SK-N-SH treated with all-trans-retinoic acid at 6 μM for 48 hours (cell line): ENCODE measurements around the gene SEMA5A.
A peak's percentile ranks its signal among the peaks of the same experiment; 100 is the strongest.

Experiments
- ATAC-seq: fragments of 200-7000 bp; cut with Tn5 transposase; 3 replicates; pipeline ENCODE4 v1.9.1; 2020; ENCODE audit warnings: mild to moderate bottlenecking, moderate library complexity
- ARNTL ChIP-seq: fragments of 450-650 bp; formaldehyde crosslinking; IDR thresholded peaks from 2 replicates; pipeline ENCODE4 v1.5.0; 2020; ENCODE audit warnings: low read depth, mild to moderate bottlenecking, moderate library complexity, borderline replicate concordance
- BACH2 ChIP-seq: fragments of 250-450 bp; sonication (Bioruptor Pico); IDR thresholded peaks from 2 replicates; pipeline ENCODE4 v1.9.0; 2021; ENCODE audit warnings: mild to moderate bottlenecking, borderline replicate concordance
- GLIS3 ChIP-seq: fragments of 250-450 bp; sonication (Bioruptor Pico); IDR thresholded peaks from 2 replicates; pipeline ENCODE4 v1.5.0; 2020; ENCODE audit warnings: mild to moderate bottlenecking, moderate library complexity
- ISL1 ChIP-seq: fragments of 250-450 bp; sonication (Bioruptor Pico); IDR thresholded peaks from 2 replicates; pipeline ENCODE4 v2.1.2; 2022; ENCODE audit warnings: mild to moderate bottlenecking, moderate library complexity
- OSR1 ChIP-seq: fragments of 250-450 bp; sonication (Bioruptor Pico); IDR thresholded peaks from 2 replicates; pipeline ENCODE4 v1.8.0; 2022; ENCODE audit warnings: moderate library complexity, mild to moderate bottlenecking, inconsistent platforms
- PATZ1 ChIP-seq: fragments of 250-450 bp; sonication (Bioruptor Pico); IDR thresholded peaks from 2 replicates; pipeline ENCODE4 v1.8.0; 2020; ENCODE audit warnings: mild to moderate bottlenecking, moderate library complexity, borderline replicate concordance
- PPARA ChIP-seq: fragments of 250-450 bp; sonication (Bioruptor Pico); IDR thresholded peaks from 2 replicates; pipeline ENCODE4 v1.5.0; 2020; ENCODE audit warnings: mild to moderate bottlenecking, borderline replicate concordance
- RARB ChIP-seq: fragments of 250-450 bp; sonication (Bioruptor Pico); IDR thresholded peaks from 2 replicates; pipeline ENCODE4 v1.8.0; 2021; ENCODE audit warnings: mild to moderate bottlenecking, moderate library complexity
- TCF4 ChIP-seq: fragments of 250-450 bp; sonication (Bioruptor Pico); IDR thresholded peaks from 2 replicates; pipeline ENCODE4 v1.8.0; 2021; ENCODE audit warnings: mild to moderate bottlenecking, moderate library complexity, borderline replicate concordance
- TOX ChIP-seq: fragments of 250-450 bp; sonication (Bioruptor Pico); IDR thresholded peaks from 2 replicates; pipeline ENCODE4 v1.8.0; 2021; ENCODE audit warnings: mild to moderate bottlenecking, moderate library complexity, borderline replicate concordance
- ZC3H10 ChIP-seq: fragments of 250-450 bp; sonication (Bioruptor Pico); IDR thresholded peaks from 2 replicates; pipeline ENCODE4 v1.5.1; 2021; ENCODE audit warnings: mild to moderate bottlenecking, moderate library complexity
- ZFP3 ChIP-seq: fragments of 250-450 bp; sonication (Bioruptor Pico); IDR thresholded peaks from 2 replicates; pipeline ENCODE4 v1.5.0; 2020; ENCODE audit warnings: mild to moderate bottlenecking, moderate library complexity
- ZFP30 ChIP-seq: fragments of 450-650 bp; formaldehyde crosslinking; IDR thresholded peaks from 2 replicates; pipeline ENCODE4 v1.5.0; 2022; ENCODE audit warnings: mild to moderate bottlenecking, moderate library complexity
- ZNF565 ChIP-seq: fragments of 450-650 bp; formaldehyde crosslinking; conservative IDR thresholded peaks from 2 replicates; pipeline ENCODE4 v1.5.0; 2020; ENCODE audit warnings: low read depth, mild to moderate bottlenecking, moderate library complexity
- ZNF70 ChIP-seq: fragments of 450-650 bp; formaldehyde crosslinking; IDR thresholded peaks from 2 replicates; pipeline ENCODE4 v1.5.0; 2020; ENCODE audit warnings: mild to moderate bottlenecking, moderate library complexity
- ZNF8 ChIP-seq: fragments of 450-650 bp; formaldehyde crosslinking; IDR thresholded peaks from 2 replicates; pipeline ENCODE4 v1.5.0; 2020; ENCODE audit warnings: mild to moderate bottlenecking, moderate library complexity
- TF ChIP-seq, protein P1 (sequence below): fragments of 250-450 bp; sonication (Bioruptor Pico); IDR thresholded peaks from 2 replicates; pipeline ENCODE4 v1.5.1; 2020; ENCODE audit warnings: low read depth, mild to moderate bottlenecking, moderate library complexity
- TF ChIP-seq, protein P2 (sequence below): fragments of 250-450 bp; sonication (Bioruptor Pico); IDR thresholded peaks from 2 replicates; pipeline ENCODE4 v1.5.1; 2021; ENCODE audit warnings: mild to moderate bottlenecking, moderate library complexity
- TF ChIP-seq, protein P3 (sequence below): fragments of 250-450 bp; sonication (Bioruptor Pico); IDR thresholded peaks from 2 replicates; pipeline ENCODE4 v1.8.0; 2021; ENCODE audit warnings: low read depth, mild to moderate bottlenecking, moderate library complexity, borderline replicate concordance

The SEMA5A gene

DNA sequence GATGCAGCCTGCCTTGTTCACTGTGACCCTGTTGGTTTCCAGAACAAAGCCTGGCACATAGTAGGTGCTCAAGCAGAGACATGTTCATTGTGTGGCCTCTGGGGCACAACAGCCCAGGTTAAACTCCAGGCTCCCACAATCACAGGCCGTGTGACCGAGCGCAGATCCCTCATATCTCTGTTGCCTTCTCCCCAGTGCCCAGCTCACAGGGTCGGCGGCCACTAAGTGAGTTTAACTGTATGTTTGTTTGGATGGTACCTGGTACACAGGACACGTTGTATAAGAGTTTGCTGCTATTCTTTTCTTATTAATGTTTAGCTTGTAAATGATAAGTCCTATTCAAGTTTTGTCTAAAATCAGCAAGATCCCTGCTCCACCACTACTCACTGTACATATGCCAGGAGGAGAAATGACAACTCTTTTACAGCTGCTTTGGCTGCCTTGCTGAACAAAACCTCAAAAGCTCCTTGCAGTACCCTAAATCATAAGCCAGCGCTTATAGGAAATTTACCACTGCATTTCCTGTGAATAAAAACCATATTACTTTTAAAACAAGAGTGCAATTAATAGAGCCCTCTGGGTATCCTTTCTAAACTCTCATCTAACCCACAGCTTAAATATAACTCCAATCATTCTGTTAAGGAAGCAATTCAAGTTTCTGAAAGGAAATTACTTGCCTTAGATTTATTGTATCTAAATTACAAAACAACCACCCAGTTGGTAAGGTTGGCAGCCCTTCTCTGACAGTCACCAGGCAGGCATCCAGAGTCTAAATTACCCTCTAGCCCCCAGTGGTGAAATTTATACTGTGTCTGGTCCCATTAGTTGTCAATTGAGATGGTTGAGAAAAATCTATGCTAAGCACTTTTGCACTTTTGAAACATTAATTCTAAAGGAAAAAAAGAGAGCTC lies 379.4 kb downstream of the SEMA5A start:
- peak; percentile 87 for ATAC-seq
- TF ChIP-seq ISL1: peak; percentile 32; the same call in 1 of the 2 replicates
- TF ChIP-seq RARB (CRISPR knock-in tag): no peak
- TF ChIP-seq, all 23 proteins: peak for 1

DNA sequence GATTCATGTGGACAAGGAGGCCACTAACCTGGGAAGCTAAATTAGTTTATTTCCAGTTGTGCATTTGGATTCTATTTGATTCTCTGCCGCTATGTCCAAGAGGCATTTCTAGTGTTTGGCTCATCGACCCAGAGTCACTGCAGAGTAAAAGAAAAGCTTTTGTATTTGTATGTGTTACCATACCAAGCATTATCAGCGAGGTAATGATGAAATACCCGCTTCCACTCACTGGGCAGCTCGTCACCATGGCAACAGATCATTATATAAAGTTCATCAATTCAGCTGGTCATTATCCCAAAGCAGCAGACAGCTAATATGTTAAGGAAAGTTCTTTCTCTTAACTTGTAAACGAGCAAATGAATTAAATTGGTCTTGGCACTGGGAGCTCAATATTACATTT lies 380.3 kb downstream of the SEMA5A start:
- TF ChIP-seq, protein P1, sequence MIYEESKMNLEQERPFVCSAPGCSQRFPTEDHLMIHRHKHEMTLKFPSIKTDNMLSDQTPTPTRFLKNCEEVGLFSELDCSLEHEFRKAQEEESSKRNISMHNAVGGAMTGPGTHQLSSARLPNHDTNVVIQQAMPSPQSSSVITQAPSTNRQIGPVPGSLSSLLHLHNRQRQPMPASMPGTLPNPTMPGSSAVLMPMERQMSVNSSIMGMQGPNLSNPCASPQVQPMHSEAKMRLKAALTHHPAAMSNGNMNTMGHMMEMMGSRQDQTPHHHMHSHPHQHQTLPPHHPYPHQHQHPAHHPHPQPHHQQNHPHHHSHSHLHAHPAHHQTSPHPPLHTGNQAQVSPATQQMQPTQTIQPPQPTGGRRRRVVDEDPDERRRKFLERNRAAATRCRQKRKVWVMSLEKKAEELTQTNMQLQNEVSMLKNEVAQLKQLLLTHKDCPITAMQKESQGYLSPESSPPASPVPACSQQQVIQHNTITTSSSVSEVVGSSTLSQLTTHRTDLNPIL (CRISPR knock-in tag): no peak
- TF ChIP-seq, protein P2, sequence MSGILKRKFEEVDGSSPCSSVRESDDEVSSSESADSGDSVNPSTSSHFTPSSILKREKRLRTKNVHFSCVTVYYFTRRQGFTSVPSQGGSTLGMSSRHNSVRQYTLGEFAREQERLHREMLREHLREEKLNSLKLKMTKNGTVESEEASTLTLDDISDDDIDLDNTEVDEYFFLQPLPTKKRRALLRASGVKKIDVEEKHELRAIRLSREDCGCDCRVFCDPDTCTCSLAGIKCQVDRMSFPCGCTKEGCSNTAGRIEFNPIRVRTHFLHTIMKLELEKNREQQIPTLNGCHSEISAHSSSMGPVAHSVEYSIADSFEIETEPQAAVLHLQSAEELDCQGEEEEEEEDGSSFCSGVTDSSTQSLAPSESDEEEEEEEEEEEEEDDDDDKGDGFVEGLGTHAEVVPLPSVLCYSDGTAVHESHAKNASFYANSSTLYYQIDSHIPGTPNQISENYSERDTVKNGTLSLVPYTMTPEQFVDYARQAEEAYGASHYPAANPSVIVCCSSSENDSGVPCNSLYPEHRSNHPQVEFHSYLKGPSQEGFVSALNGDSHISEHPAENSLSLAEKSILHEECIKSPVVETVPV (CRISPR knock-in tag): no peak
- TF ChIP-seq ISL1 (no peak), ZFP30 (CRISPR knock-in tag) (no peak), TOX (no peak), OSR1 (CRISPR knock-in tag) (no peak), ZNF565 (CRISPR knock-in tag) (no peak), ZNF8 (no peak), PPARA (CRISPR knock-in tag) (no peak), ZFP3 (CRISPR knock-in tag) (no peak), GLIS3 (CRISPR knock-in tag) (no peak), ZC3H10 (CRISPR knock-in tag) (no peak), ARNTL (no peak)
- no peak for ATAC-seq

DNA sequence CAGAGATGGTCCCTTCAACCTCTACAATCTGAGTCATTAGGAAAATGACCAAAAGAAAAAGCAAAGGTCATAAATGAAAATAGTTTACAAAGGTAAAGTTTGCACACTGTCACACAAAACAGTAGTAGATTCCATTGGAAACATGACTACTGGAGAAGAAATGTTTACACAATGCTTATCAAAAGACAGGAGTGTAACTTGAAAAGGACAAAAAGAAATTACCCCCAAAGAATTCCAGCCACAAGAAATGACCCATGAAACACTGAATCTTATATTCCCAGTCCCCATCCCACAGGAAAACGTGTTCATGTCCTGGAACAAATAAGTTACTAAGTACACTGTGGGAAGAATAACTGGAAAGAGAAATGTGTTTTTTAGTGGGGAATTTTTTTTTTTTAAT lies 385.1 kb downstream of the SEMA5A start:
- ATAC-seq: no peak
- TF ChIP-seq ZNF8: no peak
- TF ChIP-seq OSR1 (CRISPR knock-in tag): no peak
- TF ChIP-seq GLIS3 (CRISPR knock-in tag): no peak
- TF ChIP-seq RARB (CRISPR knock-in tag): no peak
- no peak for TF ChIP-seq ISL1
- no peak for TF ChIP-seq ZNF565 (CRISPR knock-in tag)
- TF ChIP-seq, protein P3, sequence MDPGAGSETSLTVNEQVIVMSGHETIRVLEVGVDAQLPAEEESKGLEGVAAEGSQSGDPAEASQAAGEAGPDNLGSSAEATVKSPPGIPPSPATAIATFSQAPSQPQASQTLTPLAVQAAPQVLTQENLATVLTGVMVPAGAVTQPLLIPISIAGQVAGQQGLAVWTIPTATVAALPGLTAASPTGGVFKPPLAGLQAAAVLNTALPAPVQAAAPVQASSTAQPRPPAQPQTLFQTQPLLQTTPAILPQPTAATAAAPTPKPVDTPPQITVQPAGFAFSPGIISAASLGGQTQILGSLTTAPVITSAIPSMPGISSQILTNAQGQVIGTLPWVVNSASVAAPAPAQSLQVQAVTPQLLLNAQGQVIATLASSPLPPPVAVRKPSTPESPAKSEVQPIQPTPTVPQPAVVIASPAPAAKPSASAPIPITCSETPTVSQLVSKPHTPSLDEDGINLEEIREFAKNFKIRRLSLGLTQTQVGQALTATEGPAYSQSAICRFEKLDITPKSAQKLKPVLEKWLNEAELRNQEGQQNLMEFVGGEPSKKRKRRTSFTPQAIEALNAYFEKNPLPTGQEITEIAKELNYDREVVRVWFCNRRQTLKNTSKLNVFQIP (CRISPR knock-in tag): no peak
- no peak for TF ChIP-seq ZFP30 (CRISPR knock-in tag)

DNA sequence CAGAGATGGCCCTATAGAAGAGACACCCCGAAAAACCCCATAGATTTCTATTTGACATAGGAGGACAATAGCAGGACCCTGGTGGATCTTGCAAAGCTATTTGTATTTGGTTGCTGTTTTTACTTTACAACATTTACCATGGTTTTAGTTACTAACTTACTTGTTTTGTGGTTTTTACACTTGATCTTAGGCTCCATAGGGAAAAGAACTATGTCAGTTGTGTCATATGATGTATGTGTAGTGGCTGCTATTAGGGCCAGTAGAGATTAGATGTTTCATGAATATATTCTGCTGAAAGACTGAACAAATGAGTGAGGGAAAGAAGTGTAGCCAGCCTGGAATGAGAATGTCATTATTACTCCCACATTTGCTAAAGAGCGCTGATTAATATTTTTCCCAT lies 388.1 kb downstream of the SEMA5A start:
- TF ChIP-seq TCF4 (CRISPR knock-in tag) (no peak), ZFP3 (CRISPR knock-in tag) (no peak), GLIS3 (CRISPR knock-in tag) (no peak), PPARA (CRISPR knock-in tag) (no peak), ZNF8 (no peak), PATZ1 (CRISPR knock-in tag) (no peak), BACH2 (CRISPR knock-in tag) (no peak), ZNF70 (CRISPR knock-in tag) (no peak), ARNTL (no peak), TOX (no peak), ZFP30 (CRISPR knock-in tag) (no peak), ISL1 (no peak), ZNF565 (CRISPR knock-in tag) (no peak), OSR1 (CRISPR knock-in tag) (no peak)
- TF ChIP-seq, protein P2 (CRISPR knock-in tag): no peak
- TF ChIP-seq, protein P3 (CRISPR knock-in tag): no peak
- TF ChIP-seq, protein P1 (CRISPR knock-in tag): no peak
- ATAC-seq: no peak
